Measurements from ENCODE around the gene SCAF4. TPM values are rescaled to one million over a fixed set of nuclear protein-coding genes. Genes with fewer than 3 reads are reported as not detected.
A peak's percentile ranks its signal among the peaks of the same experiment; 100 is the strongest.

The SCAF4 gene
- total and polyA plus RNA-seq, 9 of the 15 experiments (the other 6 are each of a cell fraction or from before 2014, with no cell fraction given): 2.3 to 55.7 (median 17.2) TPM

DNA sequence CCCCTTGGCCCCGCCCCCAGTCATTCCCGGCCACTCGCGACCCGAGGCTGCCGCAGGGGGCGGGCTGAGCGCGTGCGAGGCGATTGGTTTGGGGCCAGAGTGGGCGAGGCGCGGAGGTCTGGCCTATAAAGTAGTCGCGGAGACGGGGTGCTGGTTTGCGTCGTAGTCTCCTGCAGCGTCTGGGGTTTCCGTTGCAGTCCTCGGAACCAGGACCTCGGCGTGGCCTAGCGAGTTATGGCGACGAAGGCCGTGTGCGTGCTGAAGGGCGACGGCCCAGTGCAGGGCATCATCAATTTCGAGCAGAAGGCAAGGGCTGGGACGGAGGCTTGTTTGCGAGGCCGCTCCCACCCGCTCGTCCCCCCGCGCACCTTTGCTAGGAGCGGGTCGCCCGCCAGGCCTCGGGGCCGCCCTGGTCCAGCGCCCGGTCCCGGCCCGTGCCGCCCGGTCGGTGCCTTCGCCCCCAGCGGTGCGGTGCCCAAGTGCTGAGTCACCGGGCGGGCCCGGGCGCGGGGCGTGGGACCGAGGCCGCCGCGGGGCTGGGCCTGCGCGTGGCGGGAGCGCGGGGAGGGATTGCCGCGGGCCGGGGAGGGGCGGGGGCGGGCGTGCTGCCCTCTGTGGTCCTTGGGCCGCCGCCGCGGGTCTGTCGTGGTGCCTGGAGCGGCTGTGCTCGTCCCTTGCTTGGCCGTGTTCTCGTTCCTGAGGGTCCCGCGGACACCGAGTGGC, 72.2 kb downstream of the SCAF4 start, which contains the start of gene SOD1 (continued):
- TF ChIP-seq, protein P1, sequence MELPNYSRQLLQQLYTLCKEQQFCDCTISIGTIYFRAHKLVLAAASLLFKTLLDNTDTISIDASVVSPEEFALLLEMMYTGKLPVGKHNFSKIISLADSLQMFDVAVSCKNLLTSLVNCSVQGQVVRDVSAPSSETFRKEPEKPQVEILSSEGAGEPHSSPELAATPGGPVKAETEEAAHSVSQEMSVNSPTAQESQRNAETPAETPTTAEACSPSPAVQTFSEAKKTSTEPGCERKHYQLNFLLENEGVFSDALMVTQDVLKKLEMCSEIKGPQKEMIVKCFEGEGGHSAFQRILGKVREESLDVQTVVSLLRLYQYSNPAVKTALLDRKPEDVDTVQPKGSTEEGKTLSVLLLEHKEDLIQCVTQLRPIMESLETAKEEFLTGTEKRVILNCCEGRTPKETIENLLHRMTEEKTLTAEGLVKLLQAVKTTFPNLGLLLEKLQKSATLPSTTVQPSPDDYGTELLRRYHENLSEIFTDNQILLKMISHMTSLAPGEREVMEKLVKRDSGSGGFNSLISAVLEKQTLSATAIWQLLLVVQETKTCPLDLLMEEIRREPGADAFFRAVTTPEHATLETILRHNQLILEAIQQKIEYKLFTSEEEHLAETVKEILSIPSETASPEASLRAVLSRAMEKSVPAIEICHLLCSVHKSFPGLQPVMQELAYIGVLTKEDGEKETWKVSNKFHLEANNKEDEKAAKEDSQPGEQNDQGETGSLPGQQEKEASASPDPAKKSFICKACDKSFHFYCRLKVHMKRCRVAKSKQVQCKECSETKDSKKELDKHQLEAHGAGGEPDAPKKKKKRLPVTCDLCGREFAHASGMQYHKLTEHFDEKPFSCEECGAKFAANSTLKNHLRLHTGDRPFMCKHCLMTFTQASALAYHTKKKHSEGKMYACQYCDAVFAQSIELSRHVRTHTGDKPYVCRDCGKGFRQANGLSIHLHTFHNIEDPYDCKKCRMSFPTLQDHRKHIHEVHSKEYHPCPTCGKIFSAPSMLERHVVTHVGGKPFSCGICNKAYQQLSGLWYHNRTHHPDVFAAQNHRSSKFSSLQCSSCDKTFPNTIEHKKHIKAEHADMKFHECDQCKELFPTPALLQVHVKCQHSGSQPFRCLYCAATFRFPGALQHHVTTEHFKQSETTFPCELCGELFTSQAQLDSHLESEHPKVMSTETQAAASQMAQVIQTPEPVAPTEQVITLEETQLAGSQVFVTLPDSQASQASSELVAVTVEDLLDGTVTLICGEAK (IDR thresholded peaks at IDR 0.05): no peak
- TF ChIP-seq, protein P1 (CRISPR knock-in tag; IDR thresholded peaks at IDR 0.05): no peak
- no peak for TF ChIP-seq ZNF764 (CRISPR knock-in tag; IDR thresholded peaks at IDR 0.05; ENCODE audit: low read depth)
- TF ChIP-seq SREBF1 (IDR thresholded peaks at IDR 0.05; ENCODE audit: borderline replicate concordance, low read depth, low read length): no peak
- peak; percentile 53 for TF ChIP-seq SAFB (IDR thresholded peaks at IDR 0.05; ENCODE audit: borderline replicate concordance, low read depth, low read length)
- TF ChIP-seq, protein P2, sequence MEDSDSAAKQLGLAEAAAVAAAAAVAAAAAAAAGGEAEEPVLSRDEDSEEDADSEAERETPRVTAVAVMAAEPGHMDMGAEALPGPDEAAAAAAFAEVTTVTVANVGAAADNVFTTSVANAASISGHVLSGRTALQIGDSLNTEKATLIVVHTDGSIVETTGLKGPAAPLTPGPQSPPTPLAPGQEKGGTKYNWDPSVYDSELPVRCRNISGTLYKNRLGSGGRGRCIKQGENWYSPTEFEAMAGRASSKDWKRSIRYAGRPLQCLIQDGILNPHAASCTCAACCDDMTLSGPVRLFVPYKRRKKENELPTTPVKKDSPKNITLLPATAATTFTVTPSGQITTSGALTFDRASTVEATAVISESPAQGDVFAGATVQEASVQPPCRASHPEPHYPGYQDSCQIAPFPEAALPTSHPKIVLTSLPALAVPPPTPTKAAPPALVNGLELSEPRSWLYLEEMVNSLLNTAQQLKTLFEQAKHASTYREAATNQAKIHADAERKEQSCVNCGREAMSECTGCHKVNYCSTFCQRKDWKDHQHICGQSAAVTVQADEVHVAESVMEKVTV (CRISPR knock-in tag; IDR thresholded peaks at IDR 0.05): no peak
- peak; percentile 100 for TF ChIP-seq RBFOX2 (IDR thresholded peaks at IDR 0.05; ENCODE audit: low read depth, low read length)
- peak; percentile 98 for TF ChIP-seq ZFX (CRISPR knock-in tag; IDR thresholded peaks at IDR 0.05)
- TF ChIP-seq, protein P3, sequence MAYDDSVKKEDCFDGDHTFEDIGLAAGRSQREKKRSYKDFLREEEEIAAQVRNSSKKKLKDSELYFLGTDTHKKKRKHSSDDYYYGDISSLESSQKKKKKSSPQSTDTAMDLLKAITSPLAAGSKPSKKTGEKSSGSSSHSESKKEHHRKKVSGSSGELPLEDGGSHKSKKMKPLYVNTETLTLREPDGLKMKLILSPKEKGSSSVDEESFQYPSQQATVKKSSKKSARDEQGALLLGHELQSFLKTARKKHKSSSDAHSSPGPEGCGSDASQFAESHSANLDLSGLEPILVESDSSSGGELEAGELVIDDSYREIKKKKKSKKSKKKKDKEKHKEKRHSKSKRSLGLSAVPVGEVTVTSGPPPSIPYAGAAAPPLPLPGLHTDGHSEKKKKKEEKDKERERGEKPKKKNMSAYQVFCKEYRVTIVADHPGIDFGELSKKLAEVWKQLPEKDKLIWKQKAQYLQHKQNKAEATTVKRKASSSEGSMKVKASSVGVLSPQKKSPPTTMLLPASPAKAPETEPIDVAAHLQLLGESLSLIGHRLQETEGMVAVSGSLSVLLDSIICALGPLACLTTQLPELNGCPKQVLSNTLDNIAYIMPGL (CRISPR knock-in tag; IDR thresholded peaks at IDR 0.05): peak; percentile 96
- TF ChIP-seq FOXP1 (CRISPR knock-in tag; IDR thresholded peaks at IDR 0.05): peak; percentile 86; the same call in 1 of the 2 replicates
- TF ChIP-seq NUFIP1 (IDR thresholded peaks at IDR 0.05; ENCODE audit: partially characterized antibody): peak; percentile 22
- TF ChIP-seq ZNF316 (IDR thresholded peaks at IDR 0.05): no peak; the same call in 1 of the 2 replicates
- no peak; the same call in 1 of the 2 replicates for TF ChIP-seq ILF3 (IDR thresholded peaks at IDR 0.05; ENCODE audit: borderline replicate concordance)
- 0 out of 2 replicates have a peak, but pooled peaks have one; percentile 6 for TF ChIP-seq HDAC2 (IDR thresholded peaks at IDR 0.05)
- TF ChIP-seq NCOA6 (IDR thresholded peaks at IDR 0.05): no peak
- TF ChIP-seq MYC (IDR thresholded peaks at IDR 0.05; ENCODE audit: low read depth, low read length): peak; percentile 93
- TF ChIP-seq MYC (CRISPR knock-in tag; IDR thresholded peaks at IDR 0.05; ENCODE audit: borderline replicate concordance, low read depth): no peak

All from K562 (cell line).